ENCODE results near the gene NPPB. TPM values are rescaled to one million over a fixed set of nuclear protein-coding genes. Genes with fewer than 3 reads are reported as not detected.

The NPPB gene
- total RNA-seq, 1 donor = not detected

- DNase-seq (ENCODE audit: low read depth) = no peak
- no peak for TF ChIP-seq CTCF (IDR thresholded peaks at IDR 0.05; ENCODE audit: insufficient read depth, low read length)
- H3K4me3 ChIP-seq (ENCODE audit: low read depth, low read length) = no peak overlapping the region
Measured at GRCh38 chr1:11857164-11857851, 1.4 kb downstream of the NPPB start.

- TF ChIP-seq CTCF (IDR thresholded peaks at IDR 0.05; ENCODE audit: insufficient read depth, low read length) = no peak
- no peak for DNase-seq (ENCODE audit: low read depth)
- no peak overlapping the region for H3K4me3 ChIP-seq (ENCODE audit: low read depth, low read length)
Measured at GRCh38 chr1:11856698-11857097, 2.0 kb downstream of the NPPB start.

- no peak for TF ChIP-seq CTCF (IDR thresholded peaks at IDR 0.05; ENCODE audit: insufficient read depth, low read length)
- no peak for DNase-seq (ENCODE audit: low read depth)
- H3K4me3 ChIP-seq (ENCODE audit: low read depth, low read length) = no peak overlapping the region
Measured at GRCh38 chr1:11855430-11855829, 3.3 kb downstream of the NPPB start.

- TF ChIP-seq CTCF (IDR thresholded peaks at IDR 0.05; ENCODE audit: insufficient read depth, low read length) = no peak
- DNase-seq (ENCODE audit: low read depth) = no peak
- H3K4me3 ChIP-seq (ENCODE audit: low read depth, low read length) = no peak overlapping the region
Measured at GRCh38 chr1:11854519-11854918, 4.2 kb downstream of the NPPB start.

GRCh38 chr1:11851180-11851579 lies 7.6 kb downstream of the NPPB start:
- no peak overlapping the region for H3K4me3 ChIP-seq (ENCODE audit: low read depth, low read length)
- no peak for DNase-seq (ENCODE audit: low read depth)
- no peak for TF ChIP-seq CTCF (IDR thresholded peaks at IDR 0.05; ENCODE audit: insufficient read depth, low read length)

GRCh38 chr1:11850156-11850555 lies 8.6 kb downstream of the NPPB start:
- DNase-seq (ENCODE audit: low read depth) = no peak
- TF ChIP-seq CTCF (IDR thresholded peaks at IDR 0.05; ENCODE audit: insufficient read depth, low read length) = no peak
- no peak overlapping the region for H3K4me3 ChIP-seq (ENCODE audit: low read depth, low read length)

- no peak for TF ChIP-seq CTCF (IDR thresholded peaks at IDR 0.05; ENCODE audit: insufficient read depth, low read length)
Measured at GRCh38 chr1:11848373-11848700, 10.4 kb downstream of the NPPB start.

More at GRCh38 chr1:11848373-11848700, 10.4 kb downstream of the NPPB start:
- no peak for DNase-seq (ENCODE audit: low read depth)
- no peak overlapping the region for H3K4me3 ChIP-seq (ENCODE audit: low read depth, low read length)

Measured in fibroblast of the aortic adventitia (primary cell).